Astrocyte of the spinal cord (primary cell): Measurements from ENCODE around the gene COG5.
A peak's percentile ranks its signal among the peaks of the same experiment; 100 is the strongest.

Experiments
- DNase-seq: peaks from one replicate; pipeline ENCODE4 v3.0.0; 2011; ENCODE audit warnings: low read depth, low spot score
- H3K4me3 ChIP-seq: 2 replicates; pipeline ENCODE4 v1.5.1; 2011; ENCODE audit warnings: low read depth, mild to moderate bottlenecking, low read length, moderate library complexity
- CTCF ChIP-seq: IDR thresholded peaks from 2 replicates; pipeline ENCODE4 v1.5.1; 2012; ENCODE audit warnings: low read depth, mild to moderate bottlenecking, low read length, inconsistent platforms
- in situ Hi-C: cut with HindIII; loops from 2 replicates; pipeline ENCODE4 v1.10.0; 2017; ENCODE audit warnings: low sequenced_read_pairs

Gene COG5

GRCh38 chr7:107396990-107397389 is 166.7 kb downstream of the COG5 start:
- no peak for TF ChIP-seq CTCF
- in situ Hi-C loops: no loop called here
- no peak for DNase-seq
- no peak overlapping the region for H3K4me3 ChIP-seq

GRCh38 chr7:107396081-107396480 is 167.6 kb downstream of the COG5 start:
- no peak overlapping the region for H3K4me3 ChIP-seq
- TF ChIP-seq CTCF: no peak
- in situ Hi-C loops: no loop called here
- no peak for DNase-seq

- in situ Hi-C loops: no loop called here
- H3K4me3 ChIP-seq: no peak overlapping the region
- DNase-seq: peak; percentile 55
- TF ChIP-seq CTCF: no peak
Observed at GRCh38 chr7:107394831-107395230, 168.9 kb downstream of the COG5 start.

GRCh38 chr7:107394276-107394675 is 169.4 kb downstream of the COG5 start:
- in situ Hi-C loops: no loop called here
- no peak overlapping the region for H3K4me3 ChIP-seq
- TF ChIP-seq CTCF: no peak
- DNase-seq: no peak

GRCh38 chr7:107392830-107393229 is 170.9 kb downstream of the COG5 start:
- no peak overlapping the region for H3K4me3 ChIP-seq
- in situ Hi-C loops: no loop called here
- TF ChIP-seq CTCF: no peak
- no peak for DNase-seq

GRCh38 chr7:107390916-107391315 is 172.8 kb downstream of the COG5 start:
- no peak overlapping the region for H3K4me3 ChIP-seq
- in situ Hi-C loops: no loop called here
- TF ChIP-seq CTCF: no peak
- DNase-seq: no peak

DNA sequence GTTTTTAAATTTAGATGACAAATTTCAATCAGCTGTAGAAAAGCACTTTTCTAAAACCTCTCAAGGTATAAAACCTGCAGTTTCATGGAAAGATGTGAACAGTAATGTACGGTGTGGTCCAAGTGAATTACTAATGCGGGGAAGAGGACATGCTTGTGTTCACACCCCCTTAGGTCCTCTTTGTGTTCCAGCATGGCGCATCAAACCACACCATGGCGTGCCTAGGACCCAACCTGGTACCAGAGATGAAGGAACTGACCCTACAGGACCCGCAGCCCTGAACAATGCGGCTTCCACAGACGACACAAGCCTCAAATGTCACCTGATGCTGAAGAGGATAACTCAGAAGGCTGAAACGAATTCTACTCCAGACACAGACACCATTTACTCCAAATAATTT is 175.1 kb downstream of the COG5 start:
- no peak for TF ChIP-seq CTCF

More for the DNA sequence above, 175.1 kb downstream of the COG5 start:
- DNase-seq: no peak
- in situ Hi-C loops: no loop called here
- no peak overlapping the region for H3K4me3 ChIP-seq
